ENCODE data around the gene RNF2. TPM values are rescaled to one million over a fixed set of nuclear protein-coding genes. Genes with fewer than 3 reads are reported as not detected.

Gene RNF2
- total RNA-seq, 4 donors from 2014 or later = 9.1 to 14.0 (median 12.9) TPM

- Histone ChIP-seq H3K4me3 (no peak overlapping the region), H3K27me3 (no peaks in the 10 kb centered on the region), H3K27ac (replicated peaks in 1 of 4) (no peak overlapping the region), H3K4me1 (no peaks in the 10 kb centered on the region), H3K36me3 (peaks cover 18 to 87% (median 51%) of the 10 kb centered on the region in 4 donors), H3K9me3 (no peaks in the 10 kb centered on the region)
- DNase-seq (ENCODE audit: extremely low spot score) = no peak
- TF ChIP-seq EP300 (IDR thresholded peaks at IDR 0.05) = no peak
- TF ChIP-seq POLR2AphosphoS5 (IDR thresholded peaks at IDR 0.05) = no peak
- no peak for TF ChIP-seq POLR2A (IDR thresholded peaks at IDR 0.05; ENCODE audit: low read depth)
- no peak for TF ChIP-seq CTCF (IDR thresholded peaks at IDR 0.05)
- WGBS = 95% methylated on average over 4 of the region's 4 CpGs
- intact Hi-C loops (cut with DNase I) = no loop called here
Observed at GRCh38 chr1:185139246-185139645, 93.9 kb downstream of the RNF2 start.

GRCh38 chr1:185144233-185144632, 98.9 kb downstream of the RNF2 start:
- TF ChIP-seq POLR2AphosphoS5 (IDR thresholded peaks at IDR 0.05) (no peak), CTCF (IDR thresholded peaks at IDR 0.05) (no peak), EP300 (IDR thresholded peaks at IDR 0.05) (no peak), POLR2A (IDR thresholded peaks at IDR 0.05; ENCODE audit: low read depth) (no peak)
- peaks cover 2 to 89% (median 49%) of the 10 kb centered on the region in 4 donors for H3K36me3 ChIP-seq
- intact Hi-C loops (cut with DNase I) = no loop called here

GRCh38 chr1:185151215-185151614, 105.9 kb downstream of the RNF2 start:
- H3K27me3 ChIP-seq = no peaks in the 10 kb centered on the region
- intact Hi-C loops (cut with DNase I) = loop anchor here (10.0 kb wide), 1 partner anchor 164 kb away; the partner anchor contains the start of gene IVNS1ABP
- H3K9me3 ChIP-seq = no peaks in the 10 kb centered on the region
- H3K27ac ChIP-seq (replicated peaks in 1 of 4) = no peak overlapping the region
- DNase-seq (ENCODE audit: extremely low spot score) = no peak
- peaks cover 0 to 46% (median 37%) of the 10 kb centered on the region in 4 donors for H3K36me3 ChIP-seq
- TF ChIP-seq POLR2AphosphoS5 (IDR thresholded peaks at IDR 0.05) = no peak
- TF ChIP-seq EP300 (IDR thresholded peaks at IDR 0.05) = no peak
- no peak for TF ChIP-seq POLR2A (IDR thresholded peaks at IDR 0.05; ENCODE audit: low read depth)
- no peak for TF ChIP-seq CTCF (IDR thresholded peaks at IDR 0.05)
- 94% methylated on average over 5 of the region's 5 CpGs for WGBS
- no peak overlapping the region for H3K4me3 ChIP-seq
- H3K4me1 ChIP-seq = peaks cover 14 to 33% (median 27%) of the 10 kb centered on the region in 4 donors

More at GRCh38 chr1:185144233-185144632, 98.9 kb downstream of the RNF2 start:
- Histone ChIP-seq H3K4me1 (no peaks in the 10 kb centered on the region), H3K9me3 (no peaks in the 10 kb centered on the region), H3K27ac (replicated peaks in 1 of 4) (no peak overlapping the region), H3K4me3 (no peak overlapping the region), H3K27me3 (no peaks in the 10 kb centered on the region)
- no peak for DNase-seq (ENCODE audit: extremely low spot score)

Small RNAs within 50 kb of the gene (small RNA-seq; reads per million reads assigned to genes)
- 0 to 0.17 (median 0.08) reads per million in 3 donors for gene RNA5SP72

Other genes with a start within 250 kb of the RNF2 start
- 100 to 1,000 TPM; 493 to 813 (median 584) TPM for gene NIBAN1, start 71.0 kb upstream of the RNF2 start, total RNA-seq
- 10 to 100 TPM; 11.9 to 16.6 (median 15.3) TPM for gene TRMT1L, start 111.4 kb downstream of the RNF2 start, total RNA-seq
- 1 to 10 TPM; 5.8 to 9.6 (median 6.3) TPM for gene SWT1, start 111.6 kb downstream of the RNF2 start, total RNA-seq

Measured in esophagus muscularis mucosa (tissue), 4 donors.